Measurements from ENCODE around the gene UBE2F. TPM values are rescaled to one million over a fixed set of nuclear protein-coding genes. Genes with fewer than 3 reads are reported as not detected.

UBE2F gene
- total RNA-seq, 4 donors from 2014 or later: 38.8 to 61.5 (median 45.1) TPM

DNA sequence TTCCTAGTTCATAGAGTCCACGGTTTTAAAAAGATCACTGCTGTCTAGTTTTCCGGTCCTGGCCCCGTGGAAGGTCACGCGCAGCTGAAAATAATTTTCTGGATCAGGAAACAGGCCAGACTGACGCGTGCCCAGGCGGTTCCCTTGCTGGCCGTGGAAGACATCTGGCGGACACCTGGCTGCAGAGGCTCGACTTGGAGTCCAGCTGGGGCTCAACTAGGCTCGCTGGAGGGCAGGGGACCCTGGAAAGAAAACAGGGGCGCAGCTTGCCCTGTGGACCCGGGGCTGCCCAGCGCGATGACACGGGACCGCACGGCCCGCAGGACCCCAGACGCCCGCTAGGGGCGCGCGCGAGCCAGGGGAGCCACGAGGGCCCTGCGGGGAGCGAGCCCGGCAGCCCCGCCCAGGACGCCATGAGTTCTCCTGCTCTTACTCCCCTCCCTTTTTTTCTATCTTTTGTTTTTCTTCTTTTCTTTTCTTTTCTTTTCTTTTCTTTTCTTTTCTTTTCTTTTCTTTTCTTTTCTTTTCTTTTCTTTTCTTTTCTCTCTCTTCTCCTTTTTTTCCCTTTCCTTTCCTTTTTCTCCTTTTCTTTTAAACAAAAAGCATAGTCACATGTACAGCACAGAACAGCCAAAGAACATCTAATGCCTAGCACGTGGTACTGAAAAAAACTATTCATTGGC, 43.2 kb upstream of the UBE2F start:
- TF ChIP-seq, protein P1, sequence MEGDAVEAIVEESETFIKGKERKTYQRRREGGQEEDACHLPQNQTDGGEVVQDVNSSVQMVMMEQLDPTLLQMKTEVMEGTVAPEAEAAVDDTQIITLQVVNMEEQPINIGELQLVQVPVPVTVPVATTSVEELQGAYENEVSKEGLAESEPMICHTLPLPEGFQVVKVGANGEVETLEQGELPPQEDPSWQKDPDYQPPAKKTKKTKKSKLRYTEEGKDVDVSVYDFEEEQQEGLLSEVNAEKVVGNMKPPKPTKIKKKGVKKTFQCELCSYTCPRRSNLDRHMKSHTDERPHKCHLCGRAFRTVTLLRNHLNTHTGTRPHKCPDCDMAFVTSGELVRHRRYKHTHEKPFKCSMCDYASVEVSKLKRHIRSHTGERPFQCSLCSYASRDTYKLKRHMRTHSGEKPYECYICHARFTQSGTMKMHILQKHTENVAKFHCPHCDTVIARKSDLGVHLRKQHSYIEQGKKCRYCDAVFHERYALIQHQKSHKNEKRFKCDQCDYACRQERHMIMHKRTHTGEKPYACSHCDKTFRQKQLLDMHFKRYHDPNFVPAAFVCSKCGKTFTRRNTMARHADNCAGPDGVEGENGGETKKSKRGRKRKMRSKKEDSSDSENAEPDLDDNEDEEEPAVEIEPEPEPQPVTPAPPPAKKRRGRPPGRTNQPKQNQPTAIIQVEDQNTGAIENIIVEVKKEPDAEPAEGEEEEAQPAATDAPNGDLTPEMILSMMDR (IDR thresholded peaks at IDR 0.05; ENCODE audit: low read depth): no peak

DNA sequence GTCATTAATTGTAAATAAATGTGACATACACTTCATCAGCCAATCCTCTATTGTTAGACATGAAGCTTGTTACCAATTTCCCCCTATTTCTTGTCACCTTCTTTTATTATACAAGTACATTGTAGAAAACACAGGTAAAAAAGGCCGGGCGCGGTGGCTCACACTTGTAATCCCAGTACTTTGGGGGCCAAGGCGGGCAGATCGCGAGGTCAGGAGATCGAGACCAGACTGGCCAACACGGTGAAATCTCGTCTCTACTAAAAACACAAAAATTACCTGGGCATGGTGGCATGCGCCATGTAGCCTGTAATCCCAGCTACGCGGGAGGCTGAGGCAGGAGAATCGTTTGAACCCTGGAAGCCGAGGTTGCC, 42.7 kb upstream of the UBE2F start:
- TF ChIP-seq, protein P1 (IDR thresholded peaks at IDR 0.05; ENCODE audit: low read depth): no peak

DNA sequence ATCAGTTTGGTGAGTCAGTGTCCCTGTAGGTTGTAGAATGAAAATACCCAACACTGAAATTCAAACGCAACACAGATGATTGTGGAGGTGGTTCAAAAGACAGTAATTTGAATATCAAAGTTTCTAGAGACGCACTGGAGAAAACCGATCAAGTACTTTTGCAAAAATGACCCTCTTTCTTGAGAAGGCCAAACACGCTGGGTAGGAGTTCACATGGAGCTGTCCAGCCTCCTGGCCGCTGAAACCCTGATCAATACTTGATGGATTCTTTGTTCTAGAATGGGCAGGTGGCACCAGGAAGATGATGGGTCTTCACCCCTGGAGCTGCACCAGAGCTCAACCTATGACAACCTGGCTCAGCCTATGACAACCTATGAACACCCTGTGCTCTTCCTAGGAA, 39.7 kb upstream of the UBE2F start:
- TF ChIP-seq, protein P1 (IDR thresholded peaks at IDR 0.05; ENCODE audit: low read depth): no peak

DNA sequence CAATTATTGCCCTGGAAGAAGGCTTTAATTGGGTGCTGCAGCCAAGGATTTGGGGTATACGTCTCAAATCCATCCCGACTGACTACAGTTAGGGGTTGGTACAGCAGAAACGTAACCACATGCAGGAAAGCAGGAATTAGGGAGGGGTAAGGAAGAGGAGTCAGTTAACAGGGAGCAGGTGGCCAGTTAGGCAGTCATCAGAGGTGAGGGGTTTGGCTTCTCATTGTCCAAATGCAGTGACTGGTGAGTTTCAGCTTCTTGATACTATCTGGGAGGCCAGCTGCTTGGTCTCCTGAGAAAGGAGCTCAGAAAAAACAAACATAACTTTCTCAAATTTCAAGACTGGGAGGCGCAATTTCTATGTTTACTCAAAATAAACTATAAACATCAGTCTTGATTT, 38.8 kb upstream of the UBE2F start:
- TF ChIP-seq, protein P1 (IDR thresholded peaks at IDR 0.05; ENCODE audit: low read depth): no peak

DNA sequence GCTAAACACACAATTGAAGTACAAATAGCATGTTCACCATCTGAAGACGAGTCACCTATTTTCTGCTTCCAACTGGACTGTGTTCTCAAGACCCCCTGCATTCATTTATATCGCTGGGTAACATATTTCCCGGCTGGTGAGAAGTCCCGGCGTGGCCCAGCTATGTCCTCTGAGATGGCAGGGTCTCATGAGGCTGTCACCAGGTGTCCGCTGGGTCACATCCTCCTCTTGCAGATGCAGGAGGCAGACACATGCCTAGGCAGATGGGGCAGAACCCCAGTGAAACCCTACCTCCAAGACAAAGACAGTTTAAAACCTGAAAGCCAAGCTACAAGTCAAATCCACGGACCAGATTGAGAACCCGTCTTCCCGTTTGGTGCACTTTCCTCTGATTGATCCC, 36.8 kb upstream of the UBE2F start:
- TF ChIP-seq, protein P1 (IDR thresholded peaks at IDR 0.05; ENCODE audit: low read depth): no peak

DNA sequence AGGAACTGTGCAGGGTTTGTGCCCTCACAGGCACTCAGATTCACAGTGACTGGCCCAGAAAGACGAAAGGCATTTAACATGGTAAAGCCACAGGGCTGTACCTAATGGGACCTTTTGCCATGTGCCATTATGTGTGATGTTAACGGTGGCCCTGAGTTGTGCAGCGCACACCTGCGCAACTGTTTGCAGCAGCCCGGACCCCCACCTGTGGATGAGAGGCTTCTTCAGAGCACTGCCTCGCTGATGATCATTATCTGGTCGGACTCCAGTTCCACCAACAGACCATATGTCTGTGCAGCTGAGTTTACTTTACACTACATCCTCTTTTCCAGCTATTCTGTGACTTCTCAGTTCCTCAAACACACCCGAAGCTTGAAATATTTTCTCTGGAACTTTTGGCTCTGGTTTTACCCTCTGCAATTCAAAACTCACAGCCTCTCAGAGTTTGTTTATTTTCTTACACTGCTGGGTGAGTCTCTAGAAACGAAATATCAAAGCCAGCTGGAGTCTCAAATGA, 35.6 kb upstream of the UBE2F start:
- TF ChIP-seq, protein P1 (IDR thresholded peaks at IDR 0.05; ENCODE audit: low read depth): no peak

DNA sequence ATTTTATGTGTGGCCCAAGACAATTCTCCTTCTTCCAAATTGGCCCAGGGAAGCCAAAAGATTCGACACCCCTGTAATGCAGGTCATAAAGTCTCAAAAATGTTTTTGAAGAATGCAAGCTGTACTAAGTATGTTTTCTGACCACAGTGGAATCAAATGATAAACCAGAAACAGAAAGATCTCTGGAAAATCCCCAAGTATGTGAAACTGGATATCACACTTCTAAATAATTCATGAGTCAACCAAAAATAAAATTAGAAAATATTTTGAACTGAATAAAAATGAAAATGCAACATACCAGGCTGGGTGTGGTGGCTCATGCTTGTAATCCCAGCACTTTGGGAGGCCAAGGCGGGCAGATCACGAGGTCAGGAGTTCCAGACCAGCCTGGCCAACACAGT, 34.1 kb upstream of the UBE2F start:
- TF ChIP-seq, protein P1 (IDR thresholded peaks at IDR 0.05; ENCODE audit: low read depth): no peak

Measured in subcutaneous adipose tissue (tissue), 4 donors.